Fibroblast of mammary gland (primary cell): ENCODE data around the gene XRN2.

Experiments used
- DNase-seq: peaks from one replicate; pipeline ENCODE4 v3.0.0-alpha.2; 2010; ENCODE audit warnings: low read depth
- H3K4me3 ChIP-seq: 2 replicates; pipeline ENCODE4 v1.5.1; 2011; ENCODE audit warnings: low read depth, mild to moderate bottlenecking, low read length, moderate library complexity; ENCODE audit not compliant: control insufficient read depth
- TF ChIP-seq, protein P1 (sequence below): conservative IDR thresholded peaks from 2 replicates; pipeline ENCODE4 v1.5.1; 2011; ENCODE audit warnings: low read depth, low read length, inconsistent platforms; ENCODE audit not compliant: control insufficient read depth, insufficient read depth

XRN2 gene

DNA sequence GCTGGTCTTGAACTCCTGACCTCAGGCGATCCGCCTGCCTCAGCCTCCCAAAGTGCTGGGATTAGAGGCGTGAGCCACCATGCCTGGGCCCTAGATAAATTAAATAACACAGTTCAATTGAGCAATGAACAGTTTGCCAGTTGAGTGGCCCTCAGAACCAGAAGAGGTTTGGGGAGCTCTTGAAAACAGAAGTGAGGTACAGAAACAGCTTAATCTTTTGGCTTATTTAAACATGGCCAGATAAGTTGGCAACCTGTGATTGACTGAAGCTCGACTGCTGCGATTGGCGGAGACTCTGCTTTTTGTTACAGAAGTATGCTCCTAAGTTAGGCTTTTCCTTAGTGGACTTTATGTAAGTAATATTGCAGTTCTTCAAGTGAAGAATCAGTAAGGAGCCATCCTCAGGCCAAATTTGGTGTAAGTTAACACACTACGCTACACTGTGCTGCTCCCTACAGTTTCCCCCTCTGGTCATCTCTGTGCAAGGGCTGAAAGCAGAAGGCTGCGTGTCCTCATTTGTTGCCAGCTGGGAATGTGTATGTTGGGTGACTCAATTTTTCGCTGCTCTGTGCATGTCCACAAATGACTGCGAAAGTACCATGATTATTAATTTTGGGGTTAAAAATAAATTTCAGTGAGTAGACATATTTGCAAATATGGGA, 9.8 kb downstream of the XRN2 start:
- DNase-seq, result no peak
- no peak overlapping the region for H3K4me3 ChIP-seq
- TF ChIP-seq, protein P1, sequence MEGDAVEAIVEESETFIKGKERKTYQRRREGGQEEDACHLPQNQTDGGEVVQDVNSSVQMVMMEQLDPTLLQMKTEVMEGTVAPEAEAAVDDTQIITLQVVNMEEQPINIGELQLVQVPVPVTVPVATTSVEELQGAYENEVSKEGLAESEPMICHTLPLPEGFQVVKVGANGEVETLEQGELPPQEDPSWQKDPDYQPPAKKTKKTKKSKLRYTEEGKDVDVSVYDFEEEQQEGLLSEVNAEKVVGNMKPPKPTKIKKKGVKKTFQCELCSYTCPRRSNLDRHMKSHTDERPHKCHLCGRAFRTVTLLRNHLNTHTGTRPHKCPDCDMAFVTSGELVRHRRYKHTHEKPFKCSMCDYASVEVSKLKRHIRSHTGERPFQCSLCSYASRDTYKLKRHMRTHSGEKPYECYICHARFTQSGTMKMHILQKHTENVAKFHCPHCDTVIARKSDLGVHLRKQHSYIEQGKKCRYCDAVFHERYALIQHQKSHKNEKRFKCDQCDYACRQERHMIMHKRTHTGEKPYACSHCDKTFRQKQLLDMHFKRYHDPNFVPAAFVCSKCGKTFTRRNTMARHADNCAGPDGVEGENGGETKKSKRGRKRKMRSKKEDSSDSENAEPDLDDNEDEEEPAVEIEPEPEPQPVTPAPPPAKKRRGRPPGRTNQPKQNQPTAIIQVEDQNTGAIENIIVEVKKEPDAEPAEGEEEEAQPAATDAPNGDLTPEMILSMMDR, result no peak

GRCh38 chr20:21315138-21315537, 12.0 kb downstream of the XRN2 start:
- no peak overlapping the region for H3K4me3 ChIP-seq
- DNase-seq, result peak; percentile 90
- TF ChIP-seq, protein P1, result no peak

DNA sequence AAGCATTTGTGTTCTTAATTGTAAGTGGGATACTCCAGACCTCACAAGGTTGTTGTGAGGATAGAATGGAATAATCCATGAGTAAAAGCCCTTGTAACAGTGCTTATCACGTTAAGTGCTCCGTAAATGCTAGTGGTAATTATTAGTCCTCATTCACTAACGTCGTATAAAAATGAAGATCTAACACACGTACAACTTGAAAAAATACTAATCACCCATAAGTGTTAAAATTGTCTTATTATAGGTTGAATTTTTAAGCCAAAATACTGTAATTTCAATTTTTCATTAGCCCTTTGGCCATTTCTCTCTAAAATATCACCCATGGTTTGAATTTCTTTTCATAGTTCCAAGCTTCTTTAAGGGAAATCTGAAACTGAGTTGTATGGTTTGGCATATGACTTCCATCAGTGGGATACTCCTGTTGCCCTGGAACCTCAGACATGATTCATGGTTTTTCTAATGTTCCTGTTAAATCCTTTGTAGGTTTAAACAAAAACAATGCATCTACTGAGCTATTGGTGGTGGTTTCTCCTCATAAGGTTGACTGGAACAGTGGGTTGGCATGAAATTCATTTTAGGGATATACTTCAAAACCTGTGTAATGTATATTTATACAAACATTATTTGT, 19.1 kb downstream of the XRN2 start:
- TF ChIP-seq, protein P1, result no peak
- peak; percentile 58 for DNase-seq
- no peak overlapping the region for H3K4me3 ChIP-seq

DNA sequence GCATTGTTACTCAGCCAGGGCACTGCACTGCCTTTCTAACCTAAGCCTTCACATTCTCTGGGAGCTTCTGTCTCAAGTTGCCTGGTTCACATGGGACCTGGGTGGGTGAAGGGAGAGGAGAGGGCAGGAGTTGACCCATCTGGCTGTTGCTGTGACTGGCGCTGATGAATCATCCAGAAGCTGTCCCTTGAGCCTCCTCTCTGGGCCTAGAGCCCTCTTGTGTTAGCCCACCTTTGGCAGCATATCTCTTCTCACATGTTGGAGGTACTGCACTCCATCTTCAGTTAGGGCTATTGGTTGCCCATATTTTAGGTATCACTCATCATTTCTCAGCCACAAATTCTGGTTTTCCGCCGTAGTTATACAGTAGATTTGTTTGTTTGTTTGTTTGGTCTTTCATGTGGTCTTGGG, 19.8 kb downstream of the XRN2 start:
- peak; percentile 69 for DNase-seq
- no peak overlapping the region for H3K4me3 ChIP-seq
- TF ChIP-seq, protein P1, result no peak

DNA sequence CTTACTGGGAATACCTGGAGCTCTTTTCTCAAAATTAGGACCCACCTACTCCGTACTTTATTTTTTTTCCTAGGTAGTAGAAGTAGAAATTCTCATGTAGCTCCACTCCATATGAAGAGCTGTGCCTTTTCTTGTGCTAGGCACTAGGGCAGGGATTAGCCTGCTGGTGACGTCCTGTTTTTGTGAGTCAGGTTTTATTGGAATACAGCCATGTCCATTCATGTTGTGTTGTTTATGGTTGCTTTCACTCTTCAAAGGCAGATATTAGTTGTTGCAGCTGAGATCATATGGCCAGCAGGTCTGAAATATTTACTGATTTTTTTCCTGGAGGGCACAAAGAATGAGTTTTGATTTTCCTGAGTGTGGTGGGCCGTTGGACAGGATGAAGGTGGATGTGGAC, 20.5 kb downstream of the XRN2 start:
- peak; percentile 95 for DNase-seq
- TF ChIP-seq, protein P1, result no peak
- no peak overlapping the region for H3K4me3 ChIP-seq

DNA sequence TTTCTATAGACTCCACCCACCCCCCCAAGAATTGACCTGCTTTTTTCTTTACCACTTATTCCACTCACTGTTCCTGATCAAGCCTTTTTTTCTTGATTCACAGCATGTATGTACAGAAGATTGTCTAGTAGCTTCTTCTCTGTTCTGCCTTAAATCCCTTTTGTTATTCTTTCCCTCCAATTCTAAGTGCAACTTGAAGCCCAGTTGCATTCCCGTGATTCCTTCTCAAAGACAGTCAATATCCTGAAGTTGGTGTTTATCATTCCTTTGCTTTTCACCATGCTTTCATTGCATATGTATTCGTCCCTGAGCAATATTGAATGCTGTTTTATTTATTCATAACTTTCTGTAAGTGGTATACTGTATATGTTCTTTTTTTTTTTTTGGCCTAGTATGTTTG, 21.0 kb downstream of the XRN2 start:
- H3K4me3 ChIP-seq, result no peak overlapping the region
- DNase-seq, result no peak
- TF ChIP-seq, protein P1, result no peak

GRCh38 chr20:21325296-21325695, 22.2 kb downstream of the XRN2 start:
- H3K4me3 ChIP-seq, result no peak overlapping the region
- no peak for DNase-seq
- TF ChIP-seq, protein P1, result no peak
